Left lung (tissue), 10 donors: Measurements from ENCODE around the gene AHNAK2. TPM values are rescaled to one million over a fixed set of nuclear protein-coding genes. Genes with fewer than 3 reads are reported as not detected.

ENCODE experiments used
- ATAC-seq: fragments of 200-7000 bp; cut with Tn5 transposase; one replicate; pipeline ENCODE4 v1.9.1; 2020; ENCODE audit warnings: moderate library complexity
- DNase-seq, 4 donors: peaks; one replicate each; pipeline ENCODE4 v3.0.0-alpha.2; 2013 to 2020
- H3K27ac ChIP-seq, 2 donors: fragments of 200-600 bp; sonication (generic) in 1 of 2; one replicate each; pipeline versions ENCODE4 v1.5.0 to v1.8.0; 2020 to 2021
- H3K27me3 ChIP-seq, 2 donors: fragments of 200-600 bp; sonication (generic) in 1 of 2; one replicate each; pipeline versions ENCODE4 v1.5.0 to v1.8.0; 2020 to 2021
- H3K36me3 ChIP-seq, 2 donors: fragments of 200-600 bp; sonication (generic) in 1 of 2; one replicate each; pipeline versions ENCODE4 v1.5.0 to v1.8.0; 2020 to 2021
- H3K4me1 ChIP-seq, 2 donors: fragments of 200-600 bp; one replicate each; pipeline ENCODE4 v1.8.0; 2021
- H3K4me3 ChIP-seq, 2 donors: fragments of 200-600 bp; sonication (generic) in 1 of 2; one replicate each; pipeline versions ENCODE4 v1.5.0 to v1.8.0; 2020 to 2021; ENCODE audit warnings: mild to moderate bottlenecking in 1 of 2
- H3K9me3 ChIP-seq, 2 donors: fragments of 200-600 bp; sonication (generic) in 1 of 2; one replicate each; pipeline versions ENCODE4 v1.5.0 to v1.8.0; 2020 to 2021
- intact Hi-C, 2 donors: fragments of 100-400 bp; cut with DNase I; formaldehyde crosslinking; loops; one replicate each; pipeline versions ENCODE4 v1.11.2 to v1.14.2; 2022
- polyA plus RNA-seq, 6 donors: library from polyadenylated mRNA; unstranded; fragments of 120-200 nt; gene quantifications; one replicate each; pipeline ENCODE4 v1.2.1, GENCODE V29; 2013; ENCODE audit not compliant: insufficient read length in 6 of 6
- total RNA-seq, 2 donors: library from RNA; stranded (reverse); fragmentation: NEBNext Ultra II Directional; extraction: Animal tissue kit (Norgen Biotek cat#: 25700); gene quantifications; one replicate each; pipeline ENCODE4 v1.2.1, GENCODE V29; 2021
- TF ChIP-seq, protein P1 (sequence below), 2 donors: fragments of 200-600 bp; sonication (generic) in 1 of 2; IDR thresholded peaks; one replicate each; pipeline versions ENCODE4 v1.5.0 to v1.8.0; 2021; ENCODE audit warnings: antibody characterized with exemption in 2 of 2
- donor health status: DM: no; HTN: yes; CAD: no.
- donor health status: DM: no; HTN: no; CAD: no.

The AHNAK2 gene
- total and polyA plus RNA-seq, 8 donors, result 1.4 to 22.3 (median 2.5) TPM

GRCh38 chr14:104889375-104889757 lies 88.8 kb downstream of the AHNAK2 start:
- intact Hi-C loops, result no loop called here
- Histone ChIP-seq H3K4me1 (no peaks in the 10 kb centered on the region), H3K36me3 (peaks cover 0 to 54% of the 10 kb centered on the region in 2 donors), H3K27ac (no peak overlapping the region), H3K4me3 (no peak overlapping the region), H3K9me3 (no peaks in the 10 kb centered on the region), H3K27me3 (no peaks in the 10 kb centered on the region)
- DNase-seq (peak in 2 of 4 donors; percentile 30 to 64), ATAC-seq (no peak)
- TF ChIP-seq, protein P1, sequence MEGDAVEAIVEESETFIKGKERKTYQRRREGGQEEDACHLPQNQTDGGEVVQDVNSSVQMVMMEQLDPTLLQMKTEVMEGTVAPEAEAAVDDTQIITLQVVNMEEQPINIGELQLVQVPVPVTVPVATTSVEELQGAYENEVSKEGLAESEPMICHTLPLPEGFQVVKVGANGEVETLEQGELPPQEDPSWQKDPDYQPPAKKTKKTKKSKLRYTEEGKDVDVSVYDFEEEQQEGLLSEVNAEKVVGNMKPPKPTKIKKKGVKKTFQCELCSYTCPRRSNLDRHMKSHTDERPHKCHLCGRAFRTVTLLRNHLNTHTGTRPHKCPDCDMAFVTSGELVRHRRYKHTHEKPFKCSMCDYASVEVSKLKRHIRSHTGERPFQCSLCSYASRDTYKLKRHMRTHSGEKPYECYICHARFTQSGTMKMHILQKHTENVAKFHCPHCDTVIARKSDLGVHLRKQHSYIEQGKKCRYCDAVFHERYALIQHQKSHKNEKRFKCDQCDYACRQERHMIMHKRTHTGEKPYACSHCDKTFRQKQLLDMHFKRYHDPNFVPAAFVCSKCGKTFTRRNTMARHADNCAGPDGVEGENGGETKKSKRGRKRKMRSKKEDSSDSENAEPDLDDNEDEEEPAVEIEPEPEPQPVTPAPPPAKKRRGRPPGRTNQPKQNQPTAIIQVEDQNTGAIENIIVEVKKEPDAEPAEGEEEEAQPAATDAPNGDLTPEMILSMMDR (IDR thresholded peaks at IDR 0.05), result no peak

DNA sequence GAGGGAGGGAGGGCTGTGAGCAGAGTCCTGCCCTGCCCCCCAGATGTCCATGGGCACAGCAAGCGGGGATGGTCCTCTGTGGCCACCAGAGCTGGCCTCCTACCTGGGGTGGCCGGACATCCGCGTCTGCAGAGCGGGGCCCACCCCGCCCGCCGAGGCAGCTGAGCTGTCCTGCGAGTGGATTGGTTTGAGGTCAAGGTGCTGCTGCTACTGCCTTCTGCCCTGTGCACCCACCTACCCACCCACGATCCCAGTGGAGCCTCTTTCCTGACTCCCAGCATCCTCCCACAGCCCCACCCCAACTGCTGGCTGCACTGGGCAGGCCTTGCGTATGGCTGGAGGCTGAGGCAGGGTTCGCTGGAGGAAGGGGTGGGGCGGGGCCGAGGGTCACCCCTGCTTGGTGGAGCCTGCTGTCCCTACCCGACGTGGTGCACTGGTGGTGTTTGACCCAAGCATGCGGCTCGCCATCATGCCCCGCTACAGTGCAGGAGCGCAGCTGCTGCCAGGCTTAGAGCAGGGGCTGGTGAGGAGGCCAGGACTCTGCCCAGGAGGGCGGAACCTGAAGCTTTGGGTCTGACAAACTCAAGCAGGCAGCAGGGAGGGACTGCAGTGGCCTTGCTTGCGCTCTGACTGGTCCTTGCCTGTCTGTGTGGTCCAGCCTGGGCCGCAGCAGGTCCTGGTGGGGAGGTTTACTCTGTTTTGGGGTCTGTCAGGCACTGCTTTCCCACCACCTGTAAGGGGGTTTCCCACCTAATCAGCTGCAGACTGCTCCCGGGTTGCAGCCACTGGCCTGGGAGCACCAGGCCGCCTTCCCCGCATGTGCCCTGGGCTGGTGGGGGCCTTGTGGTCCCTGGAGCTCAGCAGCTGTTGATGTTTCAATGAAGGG lies 89.4 kb downstream of the AHNAK2 start:
- TF ChIP-seq, protein P1 (IDR thresholded peaks at IDR 0.05), result no peak
- Histone ChIP-seq H3K9me3 (no peaks in the 10 kb centered on the region), H3K27me3 (no peaks in the 10 kb centered on the region), H3K27ac (no peak overlapping the region), H3K4me3 (no peak overlapping the region), H3K36me3 (peaks cover 0 to 55% of the 10 kb centered on the region in 2 donors), H3K4me1 (no peaks in the 10 kb centered on the region)
- intact Hi-C loops, result no loop called here
- peak in 2 of 4 donors; percentile 31 to 74 for DNase-seq
- no peak for ATAC-seq

DNA sequence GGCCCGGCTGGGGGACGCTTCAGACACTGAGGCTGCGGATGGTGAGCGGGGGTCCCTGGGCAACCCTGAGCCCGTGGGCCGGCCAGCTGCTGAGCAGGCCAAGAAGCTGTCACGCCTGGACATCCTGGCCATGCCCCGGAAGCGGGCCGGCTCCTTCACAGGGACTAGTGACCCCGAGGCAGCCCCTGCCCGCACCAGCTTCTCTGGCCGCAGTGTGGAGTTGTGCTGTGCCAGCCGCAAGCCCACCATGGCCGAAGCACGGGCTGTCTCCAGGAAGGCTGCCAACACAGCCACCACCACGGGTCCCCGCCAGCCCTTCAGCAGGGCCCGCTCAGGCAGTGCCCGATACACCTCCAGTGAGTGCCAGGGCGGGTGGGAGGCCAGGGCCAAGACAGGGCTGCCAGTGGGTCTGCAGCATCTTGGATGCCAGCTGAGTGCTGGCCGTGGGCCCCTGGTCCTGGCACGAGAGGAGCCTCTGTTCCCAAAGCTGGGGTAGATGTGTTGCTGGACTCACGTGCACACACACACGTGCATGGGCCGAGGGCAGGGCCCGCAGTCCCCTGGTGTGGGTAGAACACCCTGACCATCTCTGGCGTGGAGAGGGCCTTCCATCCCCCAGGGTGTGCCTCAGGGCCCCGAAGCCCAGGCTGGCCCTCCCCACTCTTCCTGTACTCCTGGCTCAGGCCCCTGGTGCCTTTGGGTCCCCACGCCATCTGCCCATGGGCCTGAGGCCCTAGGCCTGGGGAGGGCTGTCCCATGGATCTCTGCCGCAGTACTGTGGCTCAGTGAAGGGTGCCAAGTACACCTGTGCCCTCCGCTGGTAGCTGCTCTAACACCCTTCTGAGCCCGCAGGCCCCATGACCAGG lies 90.3 kb downstream of the AHNAK2 start:
- Histone ChIP-seq H3K36me3 (peaks cover 0 to 55% of the 10 kb centered on the region in 2 donors), H3K27me3 (no peaks in the 10 kb centered on the region), H3K4me3 (no peak overlapping the region), H3K4me1 (no peaks in the 10 kb centered on the region), H3K27ac (no peak overlapping the region), H3K9me3 (no peaks in the 10 kb centered on the region)
- DNase-seq (peak in 1 of 4 donors; percentile 76), ATAC-seq (no peak)
- intact Hi-C loops, result no loop called here
- TF ChIP-seq, protein P1 (IDR thresholded peaks at IDR 0.05), result no peak

Other genes starting within 250 kb of the AHNAK2 start
- 10 to 100 TPM; 59.2 to 69.5 TPM for gene SIVA1, start 225.2 kb downstream of the AHNAK2 start, total RNA-seq
- 10 to 100 TPM; 54.4 to 88.4 (median 76.2) TPM for gene SIVA1, start 225.2 kb downstream of the AHNAK2 start, polyA plus RNA-seq
- gene AKT1, start 182.6 kb downstream of the AHNAK2 start, total RNA-seq, result 100 to 1,000 TPM; 173 to 176 TPM
- gene AKT1, start 182.6 kb downstream of the AHNAK2 start, polyA plus RNA-seq, result 100 to 1,000 TPM; 144 to 214 (median 166) TPM
- gene ZBTB42, start 177.3 kb downstream of the AHNAK2 start, total RNA-seq, result 10 to 100 TPM in 1 of 2 donors, 1 to 10 TPM in 1; 9.9 to 12.1 TPM
- 1 to 10 TPM; 5.8 to 9.7 (median 8.7) TPM for gene ZBTB42, start 177.3 kb downstream of the AHNAK2 start, polyA plus RNA-seq
- gene CEP170B, start 113.1 kb downstream of the AHNAK2 start, total RNA-seq, result 10 to 100 TPM; 35.1 to 42.3 TPM
- gene CEP170B, start 113.1 kb downstream of the AHNAK2 start, polyA plus RNA-seq, result 10 to 100 TPM; 10.0 to 20.6 (median 13.0) TPM
- gene PLD4, start 53.5 kb downstream of the AHNAK2 start, total RNA-seq, result under 1 TPM; 0.76 to 0.93 TPM
- gene PLD4, start 53.5 kb downstream of the AHNAK2 start, polyA plus RNA-seq, result 1 to 10 TPM; 4.6 to 8.0 (median 4.9) TPM
- 1 to 10 TPM; 7.1 to 8.5 TPM for gene CLBA1, start 7.4 kb upstream of the AHNAK2 start, total RNA-seq
- gene CLBA1, start 7.4 kb upstream of the AHNAK2 start, polyA plus RNA-seq, result 10 to 100 TPM; 11.5 to 17.2 (median 14.4) TPM
- gene CDCA4, start 42.7 kb upstream of the AHNAK2 start, total RNA-seq, result 1 to 10 TPM; 9.4 to 9.6 TPM
- gene CDCA4, start 42.7 kb upstream of the AHNAK2 start, polyA plus RNA-seq, result 10 to 100 TPM; 18.8 to 30.6 (median 21.6) TPM
- gene GPR132, start 87.1 kb upstream of the AHNAK2 start, total RNA-seq, result 10 to 100 TPM in 1 of 2 donors, 1 to 10 TPM in 1; 1.9 to 10.4 TPM
- gene GPR132, start 87.1 kb upstream of the AHNAK2 start, polyA plus RNA-seq, result 1 to 10 TPM in 3 of 6 donors, under 1 TPM in 3; 0.61 to 1.8 (median 1.1) TPM
- gene JAG2, start 190.4 kb upstream of the AHNAK2 start, total RNA-seq, result 10 to 100 TPM; 32.0 to 34.2 TPM
- gene JAG2, start 190.4 kb upstream of the AHNAK2 start, polyA plus RNA-seq, result 10 to 100 TPM; 10.1 to 20.3 (median 13.9) TPM
- gene NUDT14, start 202.9 kb upstream of the AHNAK2 start, total RNA-seq, result 10 to 100 TPM; 52.5 to 77.5 TPM
- gene NUDT14, start 202.9 kb upstream of the AHNAK2 start, polyA plus RNA-seq, result 10 to 100 TPM; 22.4 to 45.5 (median 29.9) TPM